DMS53 treated with DMSO at 0.1 percent for 48 hours (cell line): ENCODE measurements around the gene C16orf92.

ENCODE experiments used
- DNase-seq: peaks from one replicate; lab custom pipeline; 2025; ENCODE audit not compliant: unreplicated experiment; lab: John Stamatoyannopoulos, UW

The C16orf92 gene

GRCh38 chr16:29988346-29989075, 34.5 kb upstream of the C16orf92 start:
- no peak for DNase-seq

GRCh38 chr16:29989111-29989858, 33.7 kb upstream of the C16orf92 start:
- DNase-seq, result no peak

DNA sequence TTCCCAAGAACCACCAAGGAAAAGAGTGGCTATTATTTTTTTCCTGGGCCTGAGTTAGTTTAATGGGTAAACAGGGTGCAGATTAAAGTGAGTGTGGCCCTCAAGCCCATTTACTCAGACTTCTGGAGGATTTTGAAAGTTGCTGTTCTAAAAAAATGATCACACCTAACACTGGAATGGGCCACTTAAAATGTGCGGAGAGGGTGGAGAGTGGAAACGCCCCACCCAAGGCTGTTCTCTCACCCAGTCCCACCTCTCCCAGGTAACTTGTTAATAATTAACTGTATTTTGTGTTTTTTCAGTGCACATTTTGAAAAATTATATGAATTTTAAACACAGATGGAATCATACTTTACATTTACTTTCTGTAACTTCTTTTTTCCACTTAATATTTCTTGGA, 33.0 kb upstream of the C16orf92 start:
- no peak for DNase-seq

GRCh38 chr16:29990883-29991570, 32.0 kb upstream of the C16orf92 start:
- DNase-seq, result no peak

DNA sequence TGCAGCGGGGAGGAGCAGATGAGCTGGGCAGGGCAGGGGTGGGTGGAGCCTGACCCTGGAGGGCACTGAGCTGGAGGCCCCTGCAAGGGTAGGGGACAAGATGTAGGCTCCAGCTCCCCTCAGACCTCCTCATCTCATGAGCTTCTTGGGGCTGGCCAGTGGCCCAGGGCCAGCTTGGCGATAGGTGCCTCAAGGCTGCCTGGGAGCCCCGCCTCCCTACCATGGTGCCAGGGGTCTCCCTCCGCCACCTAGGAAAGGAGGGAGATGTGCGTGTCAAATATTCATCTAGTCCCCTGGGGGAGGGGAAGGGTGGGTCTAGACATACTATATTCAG, 31.5 kb upstream of the C16orf92 start:
- no peak for DNase-seq

- DNase-seq, result no peak
Observed at GRCh38 chr16:29992344-29992967, 30.5 kb upstream of the C16orf92 start.

- DNase-seq, result no peak
Observed at GRCh38 chr16:29993191-29993902, 29.7 kb upstream of the C16orf92 start.

DNA sequence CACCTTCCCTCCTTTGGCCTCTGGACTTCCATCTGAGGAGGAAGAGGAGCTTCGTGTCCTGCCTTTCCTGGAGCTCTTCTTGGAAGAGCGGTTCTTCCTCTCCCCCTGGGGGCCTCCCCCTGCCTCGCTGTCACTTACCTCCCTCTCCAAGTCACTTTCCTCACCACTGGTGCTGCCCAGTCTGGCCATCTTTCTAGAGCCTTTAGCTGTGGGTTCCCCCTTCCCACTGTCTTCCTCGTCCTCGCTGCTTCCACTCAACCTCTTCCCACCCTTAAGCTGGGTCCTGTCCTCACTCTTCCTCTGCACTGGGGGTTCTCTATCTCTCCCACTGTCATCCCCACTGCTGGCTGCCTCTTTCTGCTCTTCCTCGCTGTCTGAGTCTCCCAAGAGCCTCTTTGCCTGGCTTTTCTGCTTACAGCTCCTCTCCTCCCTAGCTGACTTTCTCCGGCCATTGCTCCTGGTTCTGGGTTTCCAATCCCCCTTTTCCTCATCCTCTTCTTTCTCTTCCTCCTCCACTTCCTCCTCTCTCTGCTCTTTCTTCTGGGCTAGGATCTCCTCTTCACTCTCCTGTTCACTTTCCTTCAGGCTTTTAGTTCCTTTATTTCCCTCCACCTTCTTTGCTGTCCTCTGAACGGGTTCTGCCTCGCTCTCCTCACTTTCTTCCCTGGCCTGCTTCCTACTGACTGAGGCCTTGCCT, 28.9 kb upstream of the C16orf92 start:
- DNase-seq, result no peak

- DNase-seq, result no peak
Observed at GRCh38 chr16:29994600-29995323, 28.2 kb upstream of the C16orf92 start.

GRCh38 chr16:29995324-29995910, 27.6 kb upstream of the C16orf92 start, which contains the start of gene HIRIP3:
Gene HIRIP3 (minus strand): TSS chr16:29995617. CDS start chr16:29995605, 12 bp downstream.
- peak; percentile 47 for DNase-seq

GRCh38 chr16:29995911-29996765, 26.9 kb upstream of the C16orf92 start, which contains the start of gene INO80E:
Gene INO80E (plus strand): TSS chr16:29996241. CDS start chr16:29996311, 70 bp downstream.
- DNase-seq, result peak; percentile 86

- DNase-seq, result no peak
Observed at GRCh38 chr16:29996766-29997250, 26.2 kb upstream of the C16orf92 start.

DNA sequence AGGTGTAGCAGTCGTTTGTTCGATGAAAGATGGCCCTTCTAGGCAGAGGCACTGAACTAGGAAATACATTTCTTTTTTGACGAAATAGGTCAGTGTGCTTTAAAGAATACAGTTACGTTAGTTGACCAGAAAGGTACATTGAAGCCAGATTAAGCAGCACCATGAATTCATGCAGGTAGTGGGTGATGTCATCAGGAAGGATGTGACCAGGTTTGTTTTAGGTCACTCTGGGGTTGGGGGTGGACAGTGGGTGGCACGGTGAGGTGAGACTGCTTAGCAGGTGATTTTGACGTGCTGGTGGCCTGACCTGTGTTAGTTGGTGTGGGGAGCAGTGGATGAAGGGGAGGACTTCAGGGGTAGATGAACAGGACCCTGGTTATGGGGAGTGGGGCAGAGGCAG, 23.4 kb upstream of the C16orf92 start:
- DNase-seq, result no peak

GRCh38 chr16:30000735-30001631, 22.0 kb upstream of the C16orf92 start:
- no peak for DNase-seq

GRCh38 chr16:30002614-30003346, 20.2 kb upstream of the C16orf92 start:
- DNase-seq, result no peak

GRCh38 chr16:30003670-30004423, 19.2 kb upstream of the C16orf92 start:
- DNase-seq, result no peak
